GM21825 (cell line): ENCODE measurements around the gene TRUB1.
A peak's percentile ranks its signal among the peaks of the same experiment; 100 is the strongest.
"Not testable (repeated sequence)": the region's sequence is repeated elsewhere in the genome, so short reads cannot be mapped to it uniquely, and the experiment has no call there.

Experiments used
- ATAC-seq: cut with Tn5 transposase; IDR thresholded peaks from one replicate; pipeline ENCODE4 v1.9.1; 2021; ENCODE audit warnings: mild to moderate bottlenecking, moderate library complexity; ENCODE audit not compliant: unreplicated experiment

The TRUB1 gene

DNA sequence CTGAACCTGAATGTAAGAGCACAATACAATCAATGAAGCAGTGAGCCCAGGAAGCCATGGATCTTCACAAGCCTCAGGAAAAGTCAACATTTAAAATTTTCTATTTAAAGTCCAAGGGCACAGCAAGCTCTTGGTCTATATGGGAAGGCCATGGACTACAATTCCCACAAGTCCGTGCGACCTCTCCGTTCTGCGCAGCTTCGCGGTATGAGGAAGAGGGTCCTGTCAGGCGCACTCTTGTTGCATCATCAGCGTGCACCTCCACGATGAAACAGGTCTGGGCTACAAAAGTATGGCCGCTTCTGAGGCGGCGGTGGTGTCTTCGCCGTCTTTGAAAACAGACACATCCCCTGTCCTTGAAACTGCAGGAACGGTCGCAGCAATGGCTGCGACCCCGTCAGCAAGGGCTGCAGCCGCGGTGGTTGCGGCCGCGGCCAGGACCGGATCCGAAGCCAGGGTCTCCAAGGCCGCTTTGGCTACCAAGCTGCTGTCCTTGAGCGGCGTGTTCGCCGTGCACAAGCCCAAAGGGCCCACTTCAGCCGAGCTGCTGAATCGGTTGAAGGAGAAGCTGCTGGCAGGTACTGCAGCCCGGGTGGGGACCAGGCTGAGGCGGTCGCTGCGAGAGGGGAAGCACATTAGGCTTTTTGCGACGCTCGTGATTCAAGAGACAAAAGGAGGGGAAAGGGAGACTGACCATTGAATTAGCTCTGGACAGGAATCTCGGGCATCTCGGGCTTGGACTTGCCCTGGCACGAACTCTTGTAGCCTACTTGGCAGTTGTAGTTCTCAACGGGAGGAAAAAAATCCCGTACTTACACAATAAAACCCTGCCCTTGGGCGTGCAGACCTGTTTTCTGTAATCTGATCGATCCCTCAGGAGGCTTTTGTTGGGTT is at the start of gene TRUB1:
TRUB1 (plus strand) TSS at position 234 of the 894 bp plus-strand sequence; CDS start at position 293, 59 bp downstream.
- ATAC-seq: peak; percentile 100

DNA sequence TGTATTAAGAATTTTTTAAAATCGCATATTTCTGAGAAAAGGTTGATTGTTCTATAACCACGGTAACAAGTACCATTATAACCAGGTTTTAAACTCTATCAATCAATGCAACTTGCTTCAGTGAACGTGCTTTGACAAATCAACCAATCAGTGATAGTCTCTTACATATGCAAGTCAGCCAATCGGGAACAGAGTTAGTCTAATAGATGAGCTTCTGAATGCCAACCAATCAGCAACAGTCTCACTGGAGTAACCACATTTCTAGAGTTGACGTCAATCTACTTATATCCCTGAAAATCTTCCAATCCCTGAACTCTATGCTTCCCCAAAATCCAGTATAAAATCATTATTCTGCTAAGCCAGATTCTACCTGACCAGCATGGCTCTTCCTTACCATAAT is 44.7 kb upstream of the TRUB1 start:
- ATAC-seq: no peak

DNA sequence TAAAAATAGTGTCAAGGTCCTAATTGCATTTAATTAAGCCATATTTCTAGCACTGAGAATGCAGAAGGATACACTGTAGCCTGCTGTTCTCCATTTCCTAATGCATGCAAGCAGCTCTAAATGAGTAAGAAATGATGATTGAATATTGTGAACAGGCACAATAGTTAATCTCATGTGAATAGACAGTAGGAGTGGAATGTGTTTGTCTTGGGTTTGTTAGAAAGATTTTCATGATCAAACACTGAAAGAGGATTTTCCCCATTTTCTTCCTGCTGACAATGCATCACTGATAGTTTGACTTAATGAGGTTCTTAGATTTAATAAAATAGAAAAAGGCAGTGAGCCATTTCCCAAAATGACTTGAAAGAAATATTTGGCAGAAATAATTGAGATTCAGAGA is 43.1 kb upstream of the TRUB1 start:
- no peak for ATAC-seq

DNA sequence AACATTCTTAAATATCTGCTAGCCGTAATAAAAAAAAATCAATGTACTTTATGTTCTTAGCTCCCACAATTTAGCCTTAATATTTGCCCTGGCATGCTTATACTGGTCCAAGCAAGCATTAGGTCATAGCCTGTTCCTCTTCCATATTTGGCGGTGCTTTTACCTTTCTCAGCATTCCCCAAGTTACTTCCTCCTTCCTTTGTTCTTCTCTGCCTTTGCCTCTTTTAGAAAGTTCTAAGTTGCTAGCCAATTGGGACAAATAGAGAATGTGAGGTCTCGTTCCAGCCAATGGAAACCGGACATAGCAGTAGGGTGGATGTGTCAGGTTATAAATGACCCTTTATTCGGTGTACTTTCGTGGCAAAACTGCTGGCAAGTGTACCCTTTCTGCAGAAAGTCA is 41.0 kb upstream of the TRUB1 start:
- ATAC-seq: not testable (repeated sequence)

DNA sequence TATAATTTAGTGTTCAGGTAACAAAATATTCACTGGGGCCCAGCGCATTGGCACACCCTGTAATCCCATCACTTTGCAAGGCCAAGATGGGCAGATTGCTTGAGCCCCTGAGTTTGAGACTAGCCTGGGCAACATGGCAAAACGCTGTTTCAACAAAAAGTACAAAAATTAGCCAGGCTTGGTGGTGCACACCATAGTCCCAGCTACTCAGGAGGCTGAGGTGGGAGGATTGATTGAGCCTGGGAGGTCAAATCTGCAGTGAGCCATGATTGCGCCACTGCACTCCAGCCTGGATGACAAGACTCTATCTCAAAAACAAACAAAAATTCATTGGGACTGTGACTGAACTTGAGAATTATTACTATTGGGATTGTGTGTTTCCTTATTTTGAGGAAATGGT is 40.4 kb upstream of the TRUB1 start:
- ATAC-seq: no peak

DNA sequence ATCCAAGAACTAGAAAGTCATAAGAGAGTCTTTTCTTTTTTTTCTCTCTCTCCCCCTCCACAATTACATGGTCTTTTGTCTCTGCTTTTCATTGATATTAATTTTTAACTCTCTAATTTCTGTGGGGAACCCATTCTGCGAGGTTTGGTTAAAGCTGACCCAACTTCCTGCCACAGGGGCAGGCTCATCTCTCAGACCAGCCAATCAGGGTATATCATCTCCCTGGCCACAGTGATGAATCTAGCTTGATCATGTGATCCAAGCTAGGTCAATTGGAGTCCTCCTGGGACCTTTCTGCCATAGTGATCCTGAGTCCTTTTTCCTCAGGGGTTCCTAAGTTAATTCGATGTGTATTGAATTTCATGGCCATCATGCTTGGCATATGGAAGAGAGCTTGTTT is 38.0 kb upstream of the TRUB1 start:
- ATAC-seq: no peak

DNA sequence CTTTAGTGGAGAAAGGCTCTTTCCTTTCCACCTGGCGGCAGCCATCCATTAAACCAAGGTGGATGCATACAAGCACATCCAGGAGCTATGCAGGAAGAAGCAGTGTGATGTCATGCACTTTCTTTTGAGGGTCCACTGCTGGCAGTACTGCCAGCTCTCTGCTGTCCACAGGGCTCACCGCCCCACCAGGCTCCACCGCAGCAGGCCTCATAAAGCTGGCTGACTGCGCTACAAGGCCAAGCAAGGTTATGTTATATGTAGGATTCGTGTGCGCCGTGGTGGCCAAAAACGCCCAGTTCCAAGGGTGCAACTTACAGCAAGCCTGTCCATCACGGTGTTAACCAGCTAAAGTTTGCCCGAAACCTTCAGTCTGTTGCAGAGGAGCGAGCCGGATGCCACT is 37.3 kb upstream of the TRUB1 start:
- no peak for ATAC-seq

DNA sequence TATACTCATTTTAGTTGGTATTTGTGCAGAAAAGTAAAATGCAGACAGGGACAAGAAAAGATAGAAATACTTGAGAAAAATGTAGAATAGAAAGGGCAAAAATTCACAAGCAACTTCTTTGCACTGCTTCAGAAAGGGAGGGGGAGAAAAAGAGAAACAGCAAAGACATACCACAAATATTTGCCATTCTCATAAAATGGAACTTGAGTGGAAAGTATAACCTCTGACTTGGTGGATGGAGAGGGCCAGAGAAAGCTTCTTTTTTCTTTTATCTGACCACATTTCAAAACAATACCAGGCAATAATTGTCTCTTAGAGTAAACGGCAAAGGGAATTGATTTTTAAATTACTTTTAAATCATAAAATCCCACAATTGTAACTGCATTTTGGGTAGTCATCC is 35.8 kb upstream of the TRUB1 start:
- no peak for ATAC-seq

DNA sequence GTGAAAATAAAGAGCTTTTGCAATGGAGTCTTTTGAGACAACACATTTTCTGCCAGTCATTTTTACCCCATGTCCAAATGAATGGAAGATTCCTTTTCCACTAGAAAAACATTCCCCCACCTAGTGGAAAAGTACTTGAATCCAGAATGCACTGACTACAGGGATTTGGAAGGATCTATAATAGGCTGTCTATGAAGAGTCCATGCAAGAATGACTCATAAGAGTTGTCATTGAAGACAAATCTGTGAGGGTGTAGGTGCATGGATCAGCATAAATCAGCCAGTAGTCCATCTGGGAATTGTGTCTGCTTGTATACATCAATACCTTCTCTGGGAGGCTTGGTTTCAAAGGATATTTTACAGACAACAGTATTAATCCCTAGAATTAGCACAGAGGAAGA is 32.5 kb upstream of the TRUB1 start:
- no peak for ATAC-seq

DNA sequence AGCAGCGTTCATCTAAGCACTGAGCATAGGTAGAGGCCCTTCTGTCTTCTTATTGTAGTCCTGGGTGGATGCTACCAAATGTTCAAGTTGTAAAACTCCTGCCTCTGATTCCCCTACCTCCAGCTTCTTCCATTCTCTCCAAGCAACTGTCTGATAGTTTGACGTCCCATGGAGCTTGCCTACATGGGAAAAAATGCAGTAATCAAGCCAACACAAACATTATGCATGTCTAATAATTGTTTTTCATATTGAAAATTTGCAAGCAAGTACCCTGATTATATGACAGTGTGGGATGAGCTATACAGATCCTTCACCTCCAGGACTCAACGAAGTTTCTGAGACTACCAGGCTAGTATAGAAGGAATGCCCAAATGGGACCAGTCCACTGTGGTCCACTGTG is 31.0 kb upstream of the TRUB1 start:
- ATAC-seq: no peak

DNA sequence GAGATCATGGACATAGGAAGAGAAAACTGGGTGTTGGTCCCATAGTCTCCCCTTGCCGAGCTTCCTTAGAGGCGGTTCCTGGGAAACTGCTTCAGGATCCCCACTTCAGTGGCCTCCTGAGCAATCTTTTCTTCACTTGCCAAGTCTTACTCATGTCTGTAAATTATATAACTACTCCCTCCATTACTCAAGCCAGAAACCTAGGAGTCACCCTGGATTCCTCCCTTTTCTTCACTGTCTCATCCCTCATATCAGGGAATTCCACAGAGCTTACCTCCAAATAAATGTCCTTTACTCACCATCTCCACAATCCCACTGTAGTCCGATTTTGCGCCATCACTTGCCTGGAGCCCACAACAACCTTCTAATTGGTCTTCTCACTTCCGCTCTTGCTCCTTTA is 29.1 kb upstream of the TRUB1 start:
- no peak for ATAC-seq

DNA sequence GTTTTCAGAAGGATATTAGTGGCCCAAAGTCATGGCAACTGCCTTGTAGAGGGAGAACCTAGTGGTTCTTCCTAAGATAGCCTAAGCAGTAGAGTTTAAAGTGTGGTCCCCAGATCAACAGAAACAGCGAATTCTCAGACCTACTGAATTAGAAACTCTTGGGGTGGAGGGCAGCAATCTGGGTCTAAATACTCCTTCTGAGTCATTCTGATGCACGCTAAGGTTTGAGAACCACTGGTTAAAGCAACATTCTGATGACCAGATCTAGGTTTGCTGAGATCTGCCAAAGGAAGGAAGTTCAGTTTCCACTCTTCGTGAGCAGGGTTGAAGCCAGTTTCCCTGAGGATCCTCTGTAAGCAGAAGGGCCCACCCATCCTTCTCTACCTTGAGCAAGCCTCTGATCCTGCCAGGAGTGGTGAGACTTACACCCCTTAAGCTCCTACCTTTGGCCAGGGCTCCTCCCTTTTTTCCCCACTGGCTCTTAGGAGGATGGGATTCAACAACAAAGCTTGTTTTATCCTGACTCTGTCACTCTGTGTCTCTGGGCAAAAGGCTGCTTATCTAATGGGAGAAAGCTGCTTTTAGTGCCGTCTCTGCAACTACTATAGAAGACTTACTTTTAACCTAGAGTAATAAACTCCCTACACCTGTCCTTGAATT is 26.8 kb upstream of the TRUB1 start:
- ATAC-seq: peak; percentile 68

DNA sequence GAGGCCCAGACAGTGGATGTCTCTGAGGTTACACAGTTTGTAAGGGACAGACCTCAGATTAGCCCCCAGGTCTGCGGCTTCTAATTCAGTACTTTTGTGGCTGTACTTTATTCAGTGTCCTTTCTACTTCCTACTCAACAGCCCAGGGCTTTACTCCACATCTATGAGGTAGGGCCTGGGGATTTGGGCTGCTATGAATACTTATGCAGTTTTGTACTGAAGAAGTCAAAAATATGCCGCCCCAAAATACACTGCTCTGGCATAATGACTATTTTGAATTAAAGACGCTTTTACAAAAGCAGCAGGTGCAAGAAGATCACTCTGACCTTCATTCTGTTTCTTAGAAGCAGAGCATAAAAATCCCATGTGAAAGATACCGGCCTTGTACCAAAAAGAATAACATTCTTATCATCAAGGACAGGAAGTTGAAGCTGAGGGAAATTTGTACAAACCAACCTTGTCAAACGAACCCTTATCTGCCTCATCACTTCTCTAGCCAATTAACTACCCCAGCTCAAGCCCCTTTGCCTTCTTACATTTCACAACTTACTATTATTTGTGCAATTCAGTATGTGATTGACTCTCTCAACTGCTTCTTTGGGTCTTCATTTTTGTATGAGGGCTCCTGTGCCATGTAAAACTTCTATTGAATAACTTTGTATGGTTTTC is 26.1 kb upstream of the TRUB1 start:
- no peak for ATAC-seq

DNA sequence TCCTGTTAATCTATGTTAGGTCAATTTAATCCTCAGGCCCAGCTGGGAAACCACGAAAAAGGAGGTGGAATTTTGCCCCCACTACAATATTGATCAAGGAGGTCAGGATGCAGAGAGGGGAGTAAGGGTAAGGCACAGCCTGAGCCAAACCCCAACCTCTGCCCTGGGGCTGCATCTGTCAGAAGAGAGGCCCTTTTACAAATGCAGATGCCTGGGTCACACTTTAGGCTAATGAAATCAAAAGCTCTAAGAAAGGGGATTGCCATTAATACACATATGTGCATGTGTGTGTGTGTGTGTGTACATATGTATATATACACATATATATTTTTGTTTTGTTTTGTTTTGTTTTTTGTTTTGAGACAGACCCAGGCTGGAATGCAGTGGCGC is 25.5 kb upstream of the TRUB1 start:
- no peak for ATAC-seq

DNA sequence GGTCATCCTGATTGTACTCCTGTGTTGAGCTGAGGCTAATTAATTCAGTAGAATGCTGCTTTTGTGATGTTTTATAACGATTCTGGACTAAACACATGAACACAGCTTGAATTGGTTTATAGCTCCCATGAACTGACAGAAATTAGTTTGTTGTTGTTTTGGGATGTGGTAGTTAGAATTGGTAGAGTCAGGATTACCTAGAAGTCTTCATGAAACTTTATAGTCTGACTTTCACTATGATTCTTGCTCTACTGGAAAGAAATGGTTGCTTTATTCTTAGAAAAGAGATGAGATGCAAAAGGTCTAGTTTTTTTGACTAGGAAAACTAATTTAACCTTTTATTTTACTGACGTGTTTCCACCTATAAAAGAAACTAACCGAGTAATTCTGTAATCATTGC is 23.4 kb upstream of the TRUB1 start:
- ATAC-seq: no peak

DNA sequence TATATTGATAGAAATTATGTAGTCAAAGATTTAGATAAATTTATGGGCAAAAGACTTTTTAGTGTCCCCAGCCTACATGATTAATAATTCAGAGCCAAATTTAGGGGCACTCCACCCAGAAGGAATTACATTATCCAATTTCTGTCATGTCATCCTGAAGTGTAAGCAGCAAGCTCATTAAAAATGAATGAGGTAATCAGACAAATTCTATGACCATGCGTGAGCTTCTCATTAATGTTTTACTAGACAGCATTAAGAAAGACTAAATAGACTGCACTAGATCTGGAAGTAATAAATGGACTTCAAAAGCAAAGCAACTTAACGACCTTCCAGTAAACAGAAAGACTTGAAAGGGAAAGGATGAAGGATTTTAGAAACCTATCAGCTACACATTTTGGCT is 22.7 kb upstream of the TRUB1 start:
- ATAC-seq: no peak

DNA sequence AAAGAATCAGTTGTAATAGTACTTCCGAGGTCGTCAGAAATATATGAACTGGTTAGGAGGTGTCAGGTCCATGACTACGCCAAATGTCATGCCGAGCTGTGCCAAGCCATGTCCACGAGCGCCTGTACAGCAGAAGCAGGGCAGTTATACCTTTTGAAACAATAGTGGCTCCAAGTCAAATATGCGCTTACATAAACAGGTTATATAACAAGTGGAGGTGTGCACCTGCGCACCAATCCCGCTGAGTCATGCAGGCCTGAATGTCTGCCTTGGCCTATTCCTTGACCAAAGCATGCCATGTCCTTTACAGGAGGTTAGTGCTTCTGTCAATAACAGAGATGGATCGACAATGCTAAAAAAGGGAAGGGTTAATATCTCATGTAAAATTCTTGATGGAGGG is 21.3 kb upstream of the TRUB1 start:
- ATAC-seq: no peak

DNA sequence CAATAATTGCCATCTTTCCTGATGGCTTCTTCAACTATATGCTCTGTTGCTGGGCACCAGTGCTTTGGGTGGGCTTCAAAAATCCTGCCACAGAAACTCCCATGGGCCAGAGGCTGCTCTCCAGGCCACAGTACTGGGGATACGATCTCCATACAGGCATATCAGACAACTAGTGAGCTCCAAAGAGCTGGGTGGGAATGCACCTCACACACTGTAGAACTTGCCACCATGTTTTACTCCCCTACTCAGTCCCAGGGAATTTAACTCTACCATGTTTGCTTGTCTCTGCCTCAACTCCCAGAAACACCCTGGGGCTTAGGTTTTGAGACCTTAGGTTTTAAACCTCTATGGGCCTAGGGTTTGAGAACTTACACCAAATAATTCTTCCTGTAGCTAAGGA is 20.5 kb upstream of the TRUB1 start:
- no peak for ATAC-seq

DNA sequence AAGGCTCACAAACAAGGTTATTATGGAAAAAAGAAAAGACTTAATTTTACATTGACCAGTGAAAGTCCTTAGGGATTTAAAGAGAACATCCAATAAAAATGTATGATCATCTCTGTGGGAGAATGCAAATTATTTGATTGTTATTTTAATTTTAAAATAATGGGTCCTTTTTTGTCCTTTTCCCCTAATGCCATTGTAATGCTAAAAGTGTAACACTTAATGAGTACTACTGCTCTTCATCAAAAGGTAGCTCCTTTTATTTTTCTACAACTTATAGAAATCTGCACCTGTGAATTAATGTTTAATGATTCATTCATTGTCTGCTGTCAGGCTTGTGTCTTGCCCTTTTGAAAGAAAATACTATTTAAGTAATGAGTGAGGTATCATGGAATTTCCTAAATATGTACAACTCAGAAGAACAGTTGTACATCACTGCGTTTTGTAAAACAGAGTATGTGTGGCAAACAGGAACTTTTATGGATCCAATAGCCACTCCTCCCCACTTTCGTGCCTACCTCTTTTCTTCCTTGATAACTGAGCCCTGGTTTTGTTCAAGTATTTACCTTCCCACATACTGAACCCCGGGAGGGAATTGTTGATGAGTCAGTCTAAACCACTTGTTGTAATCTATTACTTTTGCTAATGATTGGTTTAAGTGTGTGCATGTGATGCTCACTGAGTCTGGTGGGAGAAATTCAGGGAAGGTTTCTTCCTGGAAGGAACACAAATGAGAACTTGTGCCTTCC is 19.9 kb upstream of the TRUB1 start:
- ATAC-seq: no peak

DNA sequence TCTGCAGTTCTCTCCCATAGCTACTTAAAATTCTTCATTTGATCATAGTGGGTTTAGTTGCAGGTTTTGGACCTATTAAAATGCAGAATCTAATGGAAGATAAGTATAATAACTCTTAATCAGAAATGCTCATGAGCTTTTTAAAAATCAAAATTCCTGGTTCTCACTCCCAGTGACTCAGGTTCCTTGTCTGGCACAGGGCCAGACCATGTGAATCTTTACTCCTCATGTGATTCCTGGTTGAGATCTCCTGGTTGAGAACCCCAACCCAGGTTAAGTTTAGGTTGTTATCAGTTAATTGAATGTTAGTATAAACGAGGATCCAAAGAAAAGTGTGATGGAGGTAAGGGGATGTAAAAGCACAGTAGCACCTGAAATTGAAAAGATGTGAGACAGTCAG is 17.5 kb upstream of the TRUB1 start:
- ATAC-seq: no peak

DNA sequence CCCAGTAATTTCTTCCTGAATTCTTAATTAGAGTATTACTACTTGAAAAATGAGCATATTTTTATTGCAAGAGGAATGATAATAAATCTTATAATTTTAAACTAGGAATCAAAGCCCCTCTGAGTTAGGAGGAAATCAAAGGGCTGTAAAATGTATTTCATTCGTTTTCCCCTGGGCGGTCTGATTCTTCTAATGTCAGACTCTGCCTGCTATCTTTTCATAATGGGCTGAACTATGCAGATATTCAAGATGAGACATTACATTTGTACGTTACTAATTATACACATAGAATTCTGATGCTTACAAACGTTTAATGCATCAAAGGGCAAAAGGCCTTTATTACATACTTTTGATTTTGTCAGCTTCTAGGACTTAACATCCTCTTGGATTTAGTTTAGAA is 16.0 kb upstream of the TRUB1 start:
- no peak for ATAC-seq
